H9 (cell line): ENCODE measurements around the gene ACVR1B. TPM values are rescaled to one million over a fixed set of nuclear protein-coding genes. Genes with fewer than 3 reads are reported as not detected.

Source experiments
- DNase-seq: peaks from one replicate; pipeline ENCODE4 v3.0.0-alpha.2; 2017
- H2AFZ ChIP-seq: one replicate; pipeline ENCODE4 v1.6.1; 2013; ENCODE audit warnings: mild to moderate bottlenecking, low read length, control low read depth, moderate library complexity
- H2AK5ac ChIP-seq: 2 replicates; pipeline ENCODE4 v1.6.1; 2013; ENCODE audit warnings: low read length, control low read depth, mixed read lengths; ENCODE audit not compliant: insufficient read length
- H2BK120ac ChIP-seq: one replicate; pipeline ENCODE4 v1.6.1; 2013; ENCODE audit warnings: low read depth, mild to moderate bottlenecking, low read length, control low read depth, inconsistent platforms; ENCODE audit not compliant: poor library complexity, severe bottlenecking
- H2BK12ac ChIP-seq: 2 replicates; pipeline ENCODE4 v1.6.1; 2013; ENCODE audit warnings: low read length, control low read depth, mixed read lengths, low read depth; ENCODE audit not compliant: insufficient read length
- H2BK15ac ChIP-seq: 2 replicates; pipeline ENCODE4 v1.6.1; 2013; ENCODE audit warnings: low read depth, low read length, control low read depth
- H2BK20ac ChIP-seq: one replicate; pipeline ENCODE4 v1.6.1; 2013; ENCODE audit warnings: low read depth, mild to moderate bottlenecking, low read length, control low read depth, inconsistent platforms; ENCODE audit not compliant: poor library complexity, severe bottlenecking
- H2BK5ac ChIP-seq: 2 replicates; pipeline ENCODE4 v1.6.1; 2013; ENCODE audit warnings: low read length, control low read depth, mixed read lengths; ENCODE audit not compliant: insufficient read length
- H3K14ac ChIP-seq: 2 replicates; pipeline ENCODE4 v1.6.1; 2013; ENCODE audit warnings: low read length, control low read depth; ENCODE audit not compliant: insufficient read depth
- H3K18ac ChIP-seq: 2 replicates; pipeline ENCODE4 v1.6.1; 2013; ENCODE audit warnings: low read depth, mild to moderate bottlenecking, mixed read lengths, low read length, control low read depth; ENCODE audit not compliant: insufficient read length
- H3K23ac ChIP-seq: 2 replicates; pipeline ENCODE4 v1.6.1; 2013; ENCODE audit warnings: low read length, control low read depth, mixed read lengths, low read depth; ENCODE audit not compliant: insufficient read length
- H3K23me2 ChIP-seq: 2 replicates; pipeline ENCODE4 v1.6.1; 2013; ENCODE audit warnings: low read depth, mild to moderate bottlenecking, mixed read lengths, low read length, control low read depth; ENCODE audit not compliant: insufficient read length, poor library complexity, severe bottlenecking
- H3K27ac ChIP-seq: 2 replicates; pipeline ENCODE4 v1.5.1; 2013; ENCODE audit warnings: low read length, control low read depth, mixed read lengths, low read depth; ENCODE audit not compliant: insufficient read length
- H3K27me3 ChIP-seq: 2 replicates; pipeline ENCODE4 v1.6.1; 2013; ENCODE audit warnings: low read length, control low read depth, inconsistent platforms; ENCODE audit not compliant: insufficient read depth
- H3K4ac ChIP-seq: 2 replicates; pipeline ENCODE4 v1.6.1; 2013; ENCODE audit warnings: low read depth, mild to moderate bottlenecking, control low read depth, inconsistent platforms, low read length, moderate library complexity
- H3K4me1 ChIP-seq: 2 replicates; pipeline ENCODE4 v1.6.1; 2013; ENCODE audit warnings: low read length, control low read depth, inconsistent platforms; ENCODE audit not compliant: insufficient read depth
- H3K4me2 ChIP-seq: 2 replicates; pipeline ENCODE4 v1.6.1; 2013; ENCODE audit warnings: low read length, control low read depth, mixed read lengths; ENCODE audit not compliant: insufficient read length, insufficient read depth
- H3K56ac ChIP-seq: 2 replicates; pipeline ENCODE4 v1.6.1; 2013; ENCODE audit warnings: low read depth, mild to moderate bottlenecking, mixed read lengths, low read length, control low read depth; ENCODE audit not compliant: insufficient read length
- H3K79me1 ChIP-seq: 2 replicates; pipeline ENCODE4 v1.6.1; 2013; ENCODE audit warnings: low read depth, mild to moderate bottlenecking, moderate library complexity, low read length, control low read depth, inconsistent platforms; ENCODE audit not compliant: insufficient read depth, poor library complexity, severe bottlenecking
- H3K79me2 ChIP-seq: 2 replicates; pipeline ENCODE4 v1.6.1; 2013; ENCODE audit warnings: low read length, control low read depth, inconsistent platforms; ENCODE audit not compliant: insufficient read depth
- H3K9ac ChIP-seq: 2 replicates; pipeline ENCODE4 v1.6.1; 2013; ENCODE audit warnings: low read length, control low read depth, mixed read lengths; ENCODE audit not compliant: insufficient read length; ENCODE audit errors: extremely low read depth
- H3K9me3 ChIP-seq: one replicate; pipeline ENCODE4 v1.6.1; 2013; ENCODE audit warnings: low read depth, low read length, inconsistent platforms; ENCODE audit not compliant: control insufficient read depth
- H3T11ph ChIP-seq: one replicate; pipeline ENCODE4 v1.6.1; 2013; ENCODE audit warnings: mild to moderate bottlenecking, low read length, control low read depth, inconsistent platforms
- H4K20me1 ChIP-seq: one replicate; pipeline ENCODE4 v1.6.1; 2013; ENCODE audit not compliant: control insufficient read depth, insufficient read length, insufficient read depth
- H4K5ac ChIP-seq: 2 replicates; pipeline ENCODE4 v1.6.1; 2013; ENCODE audit warnings: low read depth, mild to moderate bottlenecking, mixed read lengths, low read length, control low read depth; ENCODE audit not compliant: insufficient read length
- H4K8ac ChIP-seq: replicated peaks from 2 replicates; pipeline ENCODE4 v1.6.1; 2013; ENCODE audit warnings: low read length, control low read depth, mixed read lengths, low read depth; ENCODE audit not compliant: insufficient read length
- H4K91ac ChIP-seq: 2 replicates; pipeline ENCODE4 v1.6.1; 2013; ENCODE audit warnings: low read depth, mild to moderate bottlenecking, moderate library complexity, mixed read lengths, low read length, control low read depth; ENCODE audit not compliant: insufficient read length
- H3K27ac Mint-ChIP-seq, 3 experiments: 2 replicates in 2 of 3; 3 replicates in 1 of 3; pipeline ENCODE4 v1.8.0; 2020 to 2021; ENCODE audit warnings: mixed read lengths in 3 of 3, mild to moderate bottlenecking in 1 of 3, moderate library complexity in 1 of 3
- H3K27me3 Mint-ChIP-seq: 2 replicates; pipeline ENCODE4 v1.8.0; 2021; ENCODE audit warnings: low read depth, mild to moderate bottlenecking, moderate library complexity, mixed read lengths
- H3K36me3 Mint-ChIP-seq, 3 experiments: 2 replicates in 2 of 3; 3 replicates in 1 of 3; pipeline ENCODE4 v1.8.0; 2020 to 2021; ENCODE audit warnings: low read depth in 3 of 3, mixed read lengths in 3 of 3; ENCODE audit not compliant: insufficient read depth in 1 of 3
- H3K4me1 Mint-ChIP-seq, 2 experiments: 2 replicates each; pipeline ENCODE4 v1.8.0; 2020; ENCODE audit warnings: mixed read lengths in 2 of 2
- H3K4me3 Mint-ChIP-seq, 2 experiments: 2 replicates in 1 of 2; 3 replicates in 1 of 2; pipeline ENCODE4 v1.8.0; 2020 to 2021; ENCODE audit warnings: mild to moderate bottlenecking in 2 of 2, mixed read lengths in 2 of 2, moderate library complexity in 1 of 2
- H3K9me3 Mint-ChIP-seq, 2 experiments: 2 replicates in 1 of 2; 3 replicates in 1 of 2; pipeline ENCODE4 v1.8.0; 2020; ENCODE audit warnings: mild to moderate bottlenecking in 2 of 2, mixed read lengths in 2 of 2, moderate library complexity in 1 of 2
- whole genome bisulfite sequencing: extraction: QIAGEN DNeasy Blood & Tissue Kit; methylation state at CpG from one replicate; pipeline ENCODE4 v1.1.7; 2013; ENCODE audit warnings: missing lambda C conversion rate, low lambda C conversion rate, mixed read lengths; ENCODE audit not compliant: insufficient read length; ENCODE audit errors: extremely low coverage; 5-methylcytosine and 5-hydroxymethylcytosine counted together
- total RNA-seq: library from RNA; stranded (reverse); gene quantifications from 2 replicates; pipeline ENCODE4 v1.2.1, GENCODE V29; 2021
- TF ChIP-seq, protein P1 (sequence below): fragments of 200-600 bp; sonication (generic); conservative IDR thresholded peaks from 3 replicates; pipeline ENCODE4 v1.8.0; 2021; ENCODE audit warnings: antibody characterized with exemption, mild to moderate bottlenecking

Gene ACVR1B
- total RNA-seq, 1 experiment from 2014 or later: 16.3 TPM

DNA sequence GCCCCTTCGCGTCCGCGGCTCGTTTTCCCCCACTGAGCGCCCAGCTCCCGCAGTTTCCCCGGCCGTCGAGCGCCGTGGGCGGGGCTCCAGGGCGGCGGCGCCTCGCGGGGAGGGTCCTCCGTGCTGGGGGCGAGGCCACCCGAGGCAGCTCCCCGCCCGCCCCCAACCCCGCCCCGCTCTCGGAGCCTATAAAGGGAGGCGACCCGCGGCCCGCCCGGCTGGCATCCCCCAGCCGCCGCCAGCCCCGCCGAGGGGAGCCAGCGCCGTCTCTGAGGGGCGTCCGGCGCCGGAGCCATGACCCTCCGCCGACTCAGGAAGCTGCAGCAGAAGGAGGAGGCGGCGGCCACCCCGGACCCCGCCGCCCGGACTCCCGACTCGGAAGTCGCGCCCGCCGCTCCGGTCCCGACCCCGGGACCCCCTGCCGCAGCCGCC lies 55.2 kb downstream of the ACVR1B start, which contains the start of gene TAMALIN:
TSS of gene TAMALIN (plus strand) at position 221 of the 432 bp plus-strand sequence. CDS start at position 295, 74 bp downstream.
- Histone ChIP-seq H2AK5ac (no peak within 1 kb of the TSS), H3K18ac (no peak within 1 kb of the TSS), H3K14ac (peak within 1 kb of the TSS; percentile 50; the same call in 1 of the 2 replicates), H3K56ac (no peak within 1 kb of the TSS), H3K4me2 (peak within 1 kb of the TSS; percentile 46), H3K27ac (no peak within 1 kb of the TSS), H3T11ph (no peak within 1 kb of the TSS), H2AFZ (no peak within 1 kb of the TSS), H2BK120ac (no peak within 1 kb of the TSS), H2BK5ac (no peak within 1 kb of the TSS), H3K4ac (no peak within 1 kb of the TSS), H3K9ac (no peak within 1 kb of the TSS), H4K8ac (no peak within 1 kb of the TSS), H3K79me1 (no peaks in the 10 kb centered on the region), H3K27me3 (peaks cover 17% of the 10 kb centered on the region), H2BK15ac (no peak within 1 kb of the TSS), H3K9me3 (no peaks in the 10 kb centered on the region), H2BK12ac (no peak within 1 kb of the TSS), H4K91ac (no peak within 1 kb of the TSS), H4K20me1 (no peaks in the 10 kb centered on the region), H3K79me2 (no peaks in the 10 kb centered on the region), H3K23me2 (peaks cover 7% of the 10 kb centered on the region), H3K4me1 (peaks cover 5% of the 10 kb centered on the region; the same call in 1 of the 2 replicates), H2BK20ac (no peak within 1 kb of the TSS), H4K5ac (no peak within 1 kb of the TSS), H3K23ac (no peak within 1 kb of the TSS)
- Mint-ChIP-seq H3K27me3 (peaks cover 68% of the 10 kb centered on the region), H3K9me3 (no peaks in the 10 kb centered on the region; a peak in 2 of 5 replicates), H3K36me3 (peaks cover 0 to 8% (median 7%) of the 10 kb centered on the region in 3 experiments; a peak in 5 of 7 replicates), H3K27ac (no peak within 1 kb of the TSS), H3K4me1 (peaks cover 31 to 49% of the 10 kb centered on the region in 2 experiments), H3K4me3 (peak within 1 kb of the TSS; percentile 75 to 96)
- DNase-seq: peak; percentile 64
- no CpG with 5 or more reads among the region's 60 CpGs for WGBS
- TF ChIP-seq, protein P1, sequence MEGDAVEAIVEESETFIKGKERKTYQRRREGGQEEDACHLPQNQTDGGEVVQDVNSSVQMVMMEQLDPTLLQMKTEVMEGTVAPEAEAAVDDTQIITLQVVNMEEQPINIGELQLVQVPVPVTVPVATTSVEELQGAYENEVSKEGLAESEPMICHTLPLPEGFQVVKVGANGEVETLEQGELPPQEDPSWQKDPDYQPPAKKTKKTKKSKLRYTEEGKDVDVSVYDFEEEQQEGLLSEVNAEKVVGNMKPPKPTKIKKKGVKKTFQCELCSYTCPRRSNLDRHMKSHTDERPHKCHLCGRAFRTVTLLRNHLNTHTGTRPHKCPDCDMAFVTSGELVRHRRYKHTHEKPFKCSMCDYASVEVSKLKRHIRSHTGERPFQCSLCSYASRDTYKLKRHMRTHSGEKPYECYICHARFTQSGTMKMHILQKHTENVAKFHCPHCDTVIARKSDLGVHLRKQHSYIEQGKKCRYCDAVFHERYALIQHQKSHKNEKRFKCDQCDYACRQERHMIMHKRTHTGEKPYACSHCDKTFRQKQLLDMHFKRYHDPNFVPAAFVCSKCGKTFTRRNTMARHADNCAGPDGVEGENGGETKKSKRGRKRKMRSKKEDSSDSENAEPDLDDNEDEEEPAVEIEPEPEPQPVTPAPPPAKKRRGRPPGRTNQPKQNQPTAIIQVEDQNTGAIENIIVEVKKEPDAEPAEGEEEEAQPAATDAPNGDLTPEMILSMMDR: no peak
